ENCODE results near the gene BIN1.

GRCh38 chr2:127053731-127054603 is 53.0 kb downstream of the BIN1 start:
- TF ChIP-seq CTCF (IDR thresholded peaks at IDR 0.05) = no peak
- TF ChIP-seq REST (IDR thresholded peaks at IDR 0.05; ENCODE audit: insufficient read depth in 1 of 2, low read depth in 2 of 2, low read length in 1 of 2) = no peak
- TF ChIP-seq POLR2AphosphoS5 (IDR thresholded peaks at IDR 0.05; ENCODE audit: low read depth, low read length) = no peak
- TF ChIP-seq TCF7L2 (IDR thresholded peaks at IDR 0.05; ENCODE audit: low read depth, low read length) = no peak
- TF ChIP-seq SIN3A (IDR thresholded peaks at IDR 0.05; ENCODE audit: borderline replicate concordance, insufficient read depth, low read depth, low read length) = no peak

All from Panc1 (cell line).